Activated naive CD8-positive, alpha-beta T cell treated with anti-CD3 and anti-CD28 coated beads, Interleukin-2, amount 10 ng/mL, durations not matched to agents 7 days and 5 days (primary cell): ENCODE results near the gene CCDC92. TPM values are rescaled to one million over a fixed set of nuclear protein-coding genes. Genes with fewer than 3 reads are reported as not detected.

Experiments
- ATAC-seq: fragments of 150-1000 bp; cut with Tn5 transposase; one replicate; pipeline ENCODE4 v1.10.0; 2021; ENCODE audit warnings: low read depth, moderate library complexity
- POLR2A ChIA-PET: fragments of 350-600 bp; sonication (Branson Sonifier 250); formaldehyde crosslinking; loops from one replicate; lab custom pipeline; 2021; ENCODE audit warnings: antibody characterized with exemption; lab: Charles Lee
- DNase-seq: peaks from one replicate; pipeline ENCODE4 v3.0.0; 2021
- H3K27ac Mint-ChIP-seq: one replicate; pipeline ENCODE4 v1.8.0; 2022; ENCODE audit warnings: mild to moderate bottlenecking, mixed read lengths
- H3K27me3 Mint-ChIP-seq: one replicate; pipeline ENCODE4 v1.8.0; 2022; ENCODE audit warnings: mild to moderate bottlenecking, moderate library complexity, mixed read lengths
- H3K36me3 Mint-ChIP-seq: one replicate; pipeline ENCODE4 v1.8.0; 2021; ENCODE audit warnings: mild to moderate bottlenecking, mixed read lengths
- H3K4me1 Mint-ChIP-seq: one replicate; pipeline ENCODE4 v1.8.0; 2021; ENCODE audit warnings: mixed read lengths
- H3K4me3 Mint-ChIP-seq: one replicate; pipeline ENCODE4 v1.8.0; 2022; ENCODE audit warnings: mild to moderate bottlenecking, moderate library complexity, mixed read lengths
- H3K9me3 Mint-ChIP-seq: one replicate; pipeline ENCODE4 v1.8.0; 2021; ENCODE audit warnings: mixed read lengths
- total RNA-seq, 2 experiments: library from RNA; stranded (reverse); gene quantifications; one replicate each; pipeline ENCODE4 v1.2.3, GENCODE V29; 2021

The CCDC92 gene
- total RNA-seq, 2 experiments from 2014 or later, result 25.4 to 26.4 TPM

GRCh38 chr12:123938679-123939480, 33.8 kb downstream of the CCDC92 start:
- H3K27me3 Mint-ChIP-seq, result no peaks in the 10 kb centered on the region
- H3K4me1 Mint-ChIP-seq, result peaks cover 20% of the 10 kb centered on the region
- POLR2A ChIA-PET, result interaction anchor here (1.0 to 1.7 kb wide), 3 partner anchors 9 to 36 kb away, joined by 3 to 8 read pairs (median 3); no protein-coding TSS in a partner anchor
- H3K36me3 Mint-ChIP-seq, result peaks cover 20% of the 10 kb centered on the region
- H3K4me3 Mint-ChIP-seq, result peak overlapping the region; percentile 77
- H3K9me3 Mint-ChIP-seq, result no peaks in the 10 kb centered on the region
- H3K27ac Mint-ChIP-seq, result peak overlapping the region; percentile 85
- ATAC-seq (no peak), DNase-seq (no peak)

- POLR2A ChIA-PET, result interaction anchor here (1.0 to 1.7 kb wide), 5 partner anchors 8 to 837 kb away, joined by 3 to 8 read pairs (median 3); partner anchors contain the start of genes CCDC92 and ZNF664
- H3K4me3 Mint-ChIP-seq, result peak overlapping the region; percentile 77
- no peaks in the 10 kb centered on the region for H3K27me3 Mint-ChIP-seq
- DNase-seq (peak; percentile 57), ATAC-seq (peak; percentile 95)
- H3K9me3 Mint-ChIP-seq, result no peaks in the 10 kb centered on the region
- peaks cover 20% of the 10 kb centered on the region for H3K36me3 Mint-ChIP-seq
- peak overlapping the region; percentile 85 for H3K27ac Mint-ChIP-seq
- peaks cover 22% of the 10 kb centered on the region for H3K4me1 Mint-ChIP-seq
Measured at GRCh38 chr12:123937707-123938591, 34.7 kb downstream of the CCDC92 start.

GRCh38 chr12:123936956-123937706, 35.5 kb downstream of the CCDC92 start:
- peaks cover 17% of the 10 kb centered on the region for H3K36me3 Mint-ChIP-seq

GRCh38 chr12:123936471-123936870, 36.2 kb downstream of the CCDC92 start:
- POLR2A ChIA-PET, result interaction anchor here (0.8 kb wide), 1 partner anchor 41 kb away, joined by 3 read pairs; no protein-coding TSS in a partner anchor
- Mint-ChIP-seq H3K27ac (peak overlapping the region; percentile 78), H3K36me3 (peaks cover 13% of the 10 kb centered on the region), H3K27me3 (peaks cover 2% of the 10 kb centered on the region), H3K4me3 (peak overlapping the region; percentile 46), H3K9me3 (no peaks in the 10 kb centered on the region), H3K4me1 (peaks cover 35% of the 10 kb centered on the region)
- DNase-seq (no peak), ATAC-seq (no peak)

More at GRCh38 chr12:123936956-123937706, 35.5 kb downstream of the CCDC92 start:
- Mint-ChIP-seq H3K4me3 (peak overlapping the region; percentile 77), H3K9me3 (no peaks in the 10 kb centered on the region), H3K27me3 (peaks cover 2% of the 10 kb centered on the region), H3K27ac (peak overlapping the region; percentile 85), H3K4me1 (peaks cover 29% of the 10 kb centered on the region)
- ATAC-seq, result no peak
- POLR2A ChIA-PET, result interaction anchor here (0.5 to 1.6 kb wide), 5 partner anchors 34 to 838 kb away, joined by 3 to 7 read pairs (median 3); partner anchors contain the start of genes CCDC92 and ZNF664
- DNase-seq, result no peak

GRCh38 chr12:123935956-123936355, 36.7 kb downstream of the CCDC92 start:
- POLR2A ChIA-PET, result interaction anchor here (0.8 kb wide), 1 partner anchor 42 kb away, joined by 3 read pairs; no protein-coding TSS in a partner anchor
- Mint-ChIP-seq H3K36me3 (peaks cover 11% of the 10 kb centered on the region), H3K9me3 (no peaks in the 10 kb centered on the region), H3K4me1 (peaks cover 36% of the 10 kb centered on the region), H3K4me3 (no peak overlapping the region), H3K27ac (peak overlapping the region; percentile 78), H3K27me3 (peaks cover 2% of the 10 kb centered on the region)
- DNase-seq (no peak), ATAC-seq (no peak)

GRCh38 chr12:123934829-123935228, 37.8 kb downstream of the CCDC92 start:
- POLR2A ChIA-PET, result no interaction called here
- Mint-ChIP-seq H3K4me3 (no peak overlapping the region), H3K9me3 (no peaks in the 10 kb centered on the region), H3K27ac (no peak overlapping the region), H3K4me1 (peaks cover 36% of the 10 kb centered on the region), H3K36me3 (peaks cover 7% of the 10 kb centered on the region), H3K27me3 (peaks cover 6% of the 10 kb centered on the region)
- DNase-seq, result no peak
- ATAC-seq, result no peak

- no peak for ATAC-seq
- no peak overlapping the region for H3K27ac Mint-ChIP-seq
- no peak for DNase-seq
- peaks cover 35% of the 10 kb centered on the region for H3K4me1 Mint-ChIP-seq
- H3K9me3 Mint-ChIP-seq, result no peaks in the 10 kb centered on the region
- peaks cover 10% of the 10 kb centered on the region for H3K27me3 Mint-ChIP-seq
- POLR2A ChIA-PET, result no interaction called here
- no peak overlapping the region for H3K4me3 Mint-ChIP-seq
- peaks cover 7% of the 10 kb centered on the region for H3K36me3 Mint-ChIP-seq
Measured at GRCh38 chr12:123934016-123934620, 38.5 kb downstream of the CCDC92 start.

- no peak for DNase-seq
- H3K4me1 Mint-ChIP-seq, result peaks cover 26% of the 10 kb centered on the region
- POLR2A ChIA-PET, result interaction anchor here (0.9 kb wide), 1 partner anchor 38 kb away, joined by 3 read pairs; no protein-coding TSS in a partner anchor
Measured at GRCh38 chr12:123933214-123933613, 39.4 kb downstream of the CCDC92 start.

GRCh38 chr12:123931686-123932321, 40.8 kb downstream of the CCDC92 start:
- H3K27me3 Mint-ChIP-seq, result peaks cover 12% of the 10 kb centered on the region
- H3K27ac Mint-ChIP-seq, result no peak overlapping the region
- peak overlapping the region; percentile 55 for H3K4me3 Mint-ChIP-seq
- POLR2A ChIA-PET, result interaction anchor here (1.6 kb wide), 2 partner anchors 10 to 41 kb away, joined by 3 to 4 read pairs; partner anchors contain the start of genes CCDC92 and ZNF664
- ATAC-seq (peak; percentile 71), DNase-seq (no peak)
- no peaks in the 10 kb centered on the region for H3K9me3 Mint-ChIP-seq
- H3K4me1 Mint-ChIP-seq, result peaks cover 16% of the 10 kb centered on the region
- H3K36me3 Mint-ChIP-seq, result peaks cover 2% of the 10 kb centered on the region

More at GRCh38 chr12:123933214-123933613, 39.4 kb downstream of the CCDC92 start:
- Mint-ChIP-seq H3K27ac (no peak overlapping the region), H3K36me3 (peaks cover 7% of the 10 kb centered on the region), H3K4me3 (no peak overlapping the region), H3K27me3 (peaks cover 12% of the 10 kb centered on the region), H3K9me3 (no peaks in the 10 kb centered on the region)
- no peak for ATAC-seq

- POLR2A ChIA-PET, result interaction anchor here (0.9 to 1.6 kb wide), 2 partner anchors 8 kb away, joined by 3 read pairs; no protein-coding TSS in a partner anchor
- no peaks in the 10 kb centered on the region for H3K36me3 Mint-ChIP-seq
- ATAC-seq (no peak), DNase-seq (no peak)
- H3K9me3 Mint-ChIP-seq, result no peaks in the 10 kb centered on the region
- H3K27me3 Mint-ChIP-seq, result peaks cover 12% of the 10 kb centered on the region
- H3K4me3 Mint-ChIP-seq, result no peak overlapping the region
- H3K27ac Mint-ChIP-seq, result no peak overlapping the region
- H3K4me1 Mint-ChIP-seq, result peaks cover 16% of the 10 kb centered on the region
Measured at GRCh38 chr12:123929946-123930583, 42.6 kb downstream of the CCDC92 start.

- POLR2A ChIA-PET, result no interaction called here
- H3K4me3 Mint-ChIP-seq, result no peak overlapping the region
Measured at GRCh38 chr12:123928897-123929296, 43.7 kb downstream of the CCDC92 start.

More at GRCh38 chr12:123928897-123929296, 43.7 kb downstream of the CCDC92 start:
- peaks cover 16% of the 10 kb centered on the region for H3K4me1 Mint-ChIP-seq
- no peaks in the 10 kb centered on the region for H3K9me3 Mint-ChIP-seq
- H3K36me3 Mint-ChIP-seq, result no peaks in the 10 kb centered on the region
- ATAC-seq (no peak), DNase-seq (no peak)
- H3K27me3 Mint-ChIP-seq, result peaks cover 12% of the 10 kb centered on the region
- H3K27ac Mint-ChIP-seq, result no peak overlapping the region
